ENCODE data around the gene MYO16.

MYO16 gene

DNA sequence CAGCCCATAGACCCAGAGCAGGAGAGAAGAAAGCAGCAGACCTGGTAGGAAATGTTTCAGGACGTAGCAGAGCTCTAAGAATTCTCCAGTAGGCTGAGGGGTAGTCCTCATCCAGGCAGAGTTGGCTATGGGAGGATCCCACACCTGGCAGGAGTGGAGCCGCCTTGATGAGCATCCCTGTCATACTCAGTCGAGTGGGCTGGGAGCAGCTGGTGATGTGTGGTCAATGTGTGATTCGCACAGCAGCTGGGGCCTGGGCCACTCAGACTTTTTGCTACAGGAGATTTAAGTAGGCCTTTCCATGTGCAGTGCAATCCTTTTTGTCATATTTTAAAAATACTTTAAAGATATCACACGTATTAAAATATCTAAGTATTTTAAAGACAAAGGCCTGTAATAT is 56.6 kb downstream of the MYO16 start:
- DNase-seq (ENCODE audit: low spot score), result no peak
- TF ChIP-seq, protein P1, sequence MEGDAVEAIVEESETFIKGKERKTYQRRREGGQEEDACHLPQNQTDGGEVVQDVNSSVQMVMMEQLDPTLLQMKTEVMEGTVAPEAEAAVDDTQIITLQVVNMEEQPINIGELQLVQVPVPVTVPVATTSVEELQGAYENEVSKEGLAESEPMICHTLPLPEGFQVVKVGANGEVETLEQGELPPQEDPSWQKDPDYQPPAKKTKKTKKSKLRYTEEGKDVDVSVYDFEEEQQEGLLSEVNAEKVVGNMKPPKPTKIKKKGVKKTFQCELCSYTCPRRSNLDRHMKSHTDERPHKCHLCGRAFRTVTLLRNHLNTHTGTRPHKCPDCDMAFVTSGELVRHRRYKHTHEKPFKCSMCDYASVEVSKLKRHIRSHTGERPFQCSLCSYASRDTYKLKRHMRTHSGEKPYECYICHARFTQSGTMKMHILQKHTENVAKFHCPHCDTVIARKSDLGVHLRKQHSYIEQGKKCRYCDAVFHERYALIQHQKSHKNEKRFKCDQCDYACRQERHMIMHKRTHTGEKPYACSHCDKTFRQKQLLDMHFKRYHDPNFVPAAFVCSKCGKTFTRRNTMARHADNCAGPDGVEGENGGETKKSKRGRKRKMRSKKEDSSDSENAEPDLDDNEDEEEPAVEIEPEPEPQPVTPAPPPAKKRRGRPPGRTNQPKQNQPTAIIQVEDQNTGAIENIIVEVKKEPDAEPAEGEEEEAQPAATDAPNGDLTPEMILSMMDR (IDR thresholded peaks at IDR 0.05; ENCODE audit: extremely low read depth, insufficient read depth, missing control alignments), result no peak
- in situ Hi-C loops (cut with MboI; ENCODE audit: low pct_unique_long_range_greater_than_20kb, low sequenced_read_pairs, unreplicated experiment), result no loop called here

DNA sequence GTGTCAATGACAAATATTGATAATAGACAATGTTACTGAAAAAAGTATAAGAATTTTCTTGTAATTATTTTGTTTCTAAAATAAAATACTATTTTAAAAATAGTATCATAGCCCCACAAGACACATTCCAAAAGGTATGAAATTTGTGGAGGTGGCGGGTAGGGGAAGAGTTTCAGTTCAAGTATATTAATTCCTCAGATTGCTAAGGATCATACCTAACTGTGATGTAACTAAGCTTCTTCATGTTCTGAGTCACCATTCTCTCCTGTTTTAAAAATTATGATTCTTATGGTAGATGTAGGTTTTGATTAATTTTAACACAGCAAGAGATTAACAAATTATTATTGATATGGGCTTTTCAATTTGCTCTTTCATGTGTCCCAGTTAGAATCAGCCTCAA is 61.3 kb downstream of the MYO16 start:
- DNase-seq (ENCODE audit: low spot score), result no peak
- TF ChIP-seq, protein P1 (IDR thresholded peaks at IDR 0.05; ENCODE audit: extremely low read depth, insufficient read depth, missing control alignments), result no peak
- in situ Hi-C loops (cut with MboI; ENCODE audit: low pct_unique_long_range_greater_than_20kb, low sequenced_read_pairs, unreplicated experiment), result no loop called here

DNA sequence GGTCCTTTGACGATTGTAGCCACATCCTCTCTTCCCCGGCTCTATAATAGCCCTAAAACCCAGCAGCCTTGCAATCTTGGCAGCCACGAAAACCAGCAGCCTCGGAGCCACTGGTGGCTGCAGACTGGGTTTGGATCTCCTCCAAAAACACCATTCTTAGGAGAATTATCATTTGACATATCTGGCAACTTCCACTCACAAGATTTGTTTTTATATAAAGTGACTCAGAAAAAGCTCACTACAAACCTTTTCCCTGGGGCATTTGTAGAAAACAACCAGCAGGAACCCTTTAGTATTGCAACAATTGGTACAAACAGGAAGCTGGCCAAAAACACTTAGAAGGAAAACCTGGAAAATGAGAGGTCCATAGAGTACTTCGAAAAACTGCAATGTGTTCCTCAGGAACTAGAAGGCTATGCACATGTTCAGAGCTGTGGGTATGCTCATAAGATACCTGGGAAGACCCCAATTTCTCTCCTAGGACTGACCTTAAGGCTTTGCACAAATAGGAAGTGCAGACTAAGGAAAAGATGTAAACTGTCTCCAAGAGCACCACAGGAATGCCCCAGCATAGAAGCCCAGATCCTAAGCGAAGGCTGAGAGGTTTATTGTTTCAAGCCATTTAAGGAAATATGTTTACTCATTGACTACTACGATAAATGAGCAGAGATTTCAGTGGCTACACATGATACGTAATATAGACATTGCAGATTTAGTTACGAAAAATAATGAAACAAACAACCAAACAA is 71.2 kb downstream of the MYO16 start:
- no peak for DNase-seq (ENCODE audit: low spot score)
- TF ChIP-seq, protein P1 (IDR thresholded peaks at IDR 0.05; ENCODE audit: extremely low read depth, insufficient read depth, missing control alignments), result no peak
- in situ Hi-C loops (cut with MboI; ENCODE audit: low pct_unique_long_range_greater_than_20kb, low sequenced_read_pairs, unreplicated experiment), result no loop called here

DNA sequence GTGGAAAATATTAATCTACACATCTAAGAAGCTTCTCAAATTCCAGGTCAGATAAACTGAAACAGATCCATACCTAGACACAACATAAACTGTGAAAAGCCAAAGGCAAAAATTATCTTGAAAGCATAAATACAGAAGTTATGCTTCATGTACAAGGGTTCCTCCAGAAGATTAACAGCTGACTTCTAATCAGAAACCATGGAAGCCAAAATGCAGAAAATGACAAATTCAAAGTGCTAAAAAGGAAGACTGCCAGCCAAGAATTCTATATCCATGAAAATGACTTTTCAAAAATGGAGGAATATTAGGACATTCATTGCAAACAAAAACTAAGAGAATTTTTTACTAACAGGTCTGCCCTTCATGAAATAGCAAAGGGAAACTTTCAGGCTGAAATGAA is 72.8 kb downstream of the MYO16 start:
- in situ Hi-C loops (cut with MboI; ENCODE audit: low pct_unique_long_range_greater_than_20kb, low sequenced_read_pairs, unreplicated experiment), result no loop called here
- no peak for DNase-seq (ENCODE audit: low spot score)
- TF ChIP-seq, protein P1 (IDR thresholded peaks at IDR 0.05; ENCODE audit: extremely low read depth, insufficient read depth, missing control alignments), result no peak

DNA sequence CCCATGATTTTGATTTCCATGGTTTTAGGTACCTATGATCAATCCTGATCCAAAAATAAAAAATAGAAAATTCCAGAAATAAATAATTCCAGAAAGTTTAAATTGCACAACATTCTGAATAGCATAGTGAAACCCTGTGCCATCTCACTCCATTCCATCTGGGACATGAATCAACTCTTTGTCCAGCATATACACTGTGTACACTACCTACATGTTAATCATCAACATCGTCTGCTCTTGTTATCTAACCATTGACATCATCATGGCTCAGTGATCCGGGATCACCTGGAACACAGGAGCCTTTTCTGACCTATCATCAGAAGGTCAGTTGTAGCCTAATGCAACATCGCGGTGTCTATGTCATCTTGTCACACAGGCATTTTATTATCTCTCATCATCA is 75.6 kb downstream of the MYO16 start:
- in situ Hi-C loops (cut with MboI; ENCODE audit: low pct_unique_long_range_greater_than_20kb, low sequenced_read_pairs, unreplicated experiment), result no loop called here
- TF ChIP-seq, protein P1 (IDR thresholded peaks at IDR 0.05; ENCODE audit: extremely low read depth, insufficient read depth, missing control alignments), result no peak
- no peak for DNase-seq (ENCODE audit: low spot score)

DNA sequence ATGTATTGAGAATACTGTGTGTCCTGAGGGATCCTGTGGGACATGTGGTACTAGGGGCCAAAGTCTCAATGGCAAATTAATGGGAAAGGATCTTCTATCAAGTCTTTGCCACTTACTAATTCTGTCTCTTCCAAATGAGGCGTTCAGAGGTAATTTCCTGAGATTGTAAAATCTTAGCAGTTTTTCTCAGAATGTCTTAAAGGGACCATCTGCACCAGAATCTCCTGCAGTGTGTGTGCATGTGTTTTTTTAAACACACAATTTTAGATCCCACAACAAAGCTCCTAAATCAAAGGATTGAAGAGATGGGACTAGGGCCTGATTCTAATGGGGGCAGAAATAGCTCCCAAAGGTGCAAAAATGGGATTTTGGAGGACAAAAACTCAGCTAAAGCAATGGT is 78.2 kb downstream of the MYO16 start:
- TF ChIP-seq, protein P1 (IDR thresholded peaks at IDR 0.05; ENCODE audit: extremely low read depth, insufficient read depth, missing control alignments), result no peak
- DNase-seq (ENCODE audit: low spot score), result no peak
- in situ Hi-C loops (cut with MboI; ENCODE audit: low pct_unique_long_range_greater_than_20kb, low sequenced_read_pairs, unreplicated experiment), result no loop called here

Measured in GM13977 (cell line).